Tongue (tissue), 2 donors: ENCODE data around the gene NR1D1. TPM values are rescaled to one million over a fixed set of nuclear protein-coding genes. Genes with fewer than 3 reads are reported as not detected.

Experiments
- DNase-seq: peaks from one replicate; pipeline ENCODE4 v3.0.0-alpha.2; 2015
- total RNA-seq: library from RNA; depleted of rRNA; stranded (reverse); fragments of >200 nt; gene quantifications from one replicate; pipeline ENCODE4 v1.2.3, GENCODE V29; 2014

NR1D1 gene
- total RNA-seq, 1 donor from 2014 or later: 2.4 TPM

DNA sequence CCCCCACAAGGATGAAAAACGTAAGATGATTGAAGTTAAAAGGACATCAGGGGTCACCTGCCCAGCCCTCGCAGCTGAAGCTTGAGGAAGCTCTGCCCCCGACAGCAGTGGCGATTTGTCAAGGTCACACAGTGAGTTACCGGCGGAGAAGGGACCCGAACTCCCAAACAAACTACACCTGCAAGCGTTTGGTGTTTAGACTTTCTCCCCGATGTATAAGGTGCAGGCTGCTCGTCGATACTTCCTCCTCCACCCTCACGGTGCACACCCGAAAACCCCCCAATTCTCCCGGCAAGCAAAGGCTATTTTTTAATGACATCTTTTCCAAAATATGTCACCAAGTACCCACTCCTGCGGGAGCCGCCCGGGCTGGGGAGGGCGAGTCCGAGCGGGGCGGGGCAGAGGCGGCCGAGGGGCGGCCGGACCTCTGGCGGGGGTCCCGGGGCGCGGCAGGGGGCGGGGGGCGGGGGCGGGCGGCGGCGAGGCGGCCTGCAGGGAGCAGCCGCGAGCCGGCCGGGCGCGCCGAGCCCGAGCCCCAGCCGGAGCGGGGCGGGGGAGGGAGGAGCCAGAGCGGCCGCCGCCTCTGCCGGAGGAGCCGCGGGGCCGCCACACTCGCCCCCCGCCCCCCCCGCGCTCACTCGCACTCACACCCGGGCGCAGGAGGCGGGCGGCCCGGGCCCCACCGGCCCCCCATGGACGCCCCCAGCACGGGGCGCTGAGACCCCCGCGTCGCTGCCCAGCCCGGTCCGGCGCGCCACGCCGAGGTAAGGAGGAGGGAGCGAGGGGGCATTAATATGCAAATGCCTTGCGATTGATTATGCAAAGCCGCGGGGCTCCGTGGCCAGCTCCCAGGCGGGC is 37.8 kb downstream of the NR1D1 start, which contains the start of gene THRA:
TSS of gene THRA (plus strand) at position 637 of the 858 bp plus-strand sequence. CDS start 11,524 bp downstream, outside the sequence.
- peak; percentile 85 for DNase-seq

DNA sequence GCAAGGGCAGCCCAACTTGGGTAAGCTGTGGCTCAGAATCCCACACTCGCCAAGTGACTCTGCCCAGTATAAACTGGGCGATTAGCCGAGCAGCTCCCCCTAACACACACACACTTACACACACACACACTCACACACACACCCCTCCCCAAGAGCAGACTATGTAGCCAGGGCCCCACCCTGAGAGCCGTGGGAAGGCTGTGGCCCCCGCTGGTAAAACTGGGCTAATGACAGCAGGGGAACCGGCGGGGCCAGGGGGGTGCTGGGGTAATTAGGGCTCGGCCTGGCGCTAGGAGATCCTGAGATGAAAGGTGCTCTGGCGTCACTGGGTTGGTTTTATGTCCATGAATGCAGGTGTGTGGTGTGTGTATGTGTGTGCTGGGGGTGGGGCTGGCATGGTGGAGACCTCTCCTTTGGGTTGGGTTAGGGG is 38.8 kb downstream of the NR1D1 start:
- DNase-seq: no peak

DNA sequence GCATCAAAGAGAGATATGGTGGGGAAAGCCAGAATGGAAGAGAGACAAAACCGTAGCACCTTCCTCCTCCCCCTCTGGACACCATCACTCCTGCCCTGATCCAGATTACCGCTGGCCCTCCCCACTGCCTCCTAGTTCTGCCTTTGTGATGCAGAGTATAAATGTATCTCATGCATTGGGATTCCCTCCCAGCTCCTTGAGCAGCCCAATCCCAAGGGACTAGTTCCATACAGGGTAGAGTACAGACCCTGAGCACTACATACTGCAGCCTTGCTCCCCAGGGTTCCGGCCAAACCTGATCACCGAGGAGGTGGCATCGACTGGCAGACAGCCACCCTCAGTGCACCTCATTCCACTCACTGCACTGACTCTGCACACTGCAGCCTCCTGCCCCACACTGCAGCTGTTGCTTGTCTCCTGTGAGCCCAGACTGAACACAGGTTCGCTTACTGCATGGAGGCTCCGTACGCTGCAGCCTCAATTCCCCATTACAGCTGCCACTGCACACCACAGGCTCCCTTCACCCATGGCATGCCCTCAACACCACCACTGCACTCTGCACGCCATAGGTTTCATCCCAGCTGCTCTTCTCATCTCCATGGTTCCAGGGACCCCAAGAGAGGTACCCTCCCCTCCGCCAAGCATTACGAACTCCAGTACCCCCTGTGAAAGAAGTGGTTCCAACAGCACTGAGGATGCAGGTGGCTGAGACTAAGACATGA is 39.3 kb downstream of the NR1D1 start:
- DNase-seq: no peak

DNA sequence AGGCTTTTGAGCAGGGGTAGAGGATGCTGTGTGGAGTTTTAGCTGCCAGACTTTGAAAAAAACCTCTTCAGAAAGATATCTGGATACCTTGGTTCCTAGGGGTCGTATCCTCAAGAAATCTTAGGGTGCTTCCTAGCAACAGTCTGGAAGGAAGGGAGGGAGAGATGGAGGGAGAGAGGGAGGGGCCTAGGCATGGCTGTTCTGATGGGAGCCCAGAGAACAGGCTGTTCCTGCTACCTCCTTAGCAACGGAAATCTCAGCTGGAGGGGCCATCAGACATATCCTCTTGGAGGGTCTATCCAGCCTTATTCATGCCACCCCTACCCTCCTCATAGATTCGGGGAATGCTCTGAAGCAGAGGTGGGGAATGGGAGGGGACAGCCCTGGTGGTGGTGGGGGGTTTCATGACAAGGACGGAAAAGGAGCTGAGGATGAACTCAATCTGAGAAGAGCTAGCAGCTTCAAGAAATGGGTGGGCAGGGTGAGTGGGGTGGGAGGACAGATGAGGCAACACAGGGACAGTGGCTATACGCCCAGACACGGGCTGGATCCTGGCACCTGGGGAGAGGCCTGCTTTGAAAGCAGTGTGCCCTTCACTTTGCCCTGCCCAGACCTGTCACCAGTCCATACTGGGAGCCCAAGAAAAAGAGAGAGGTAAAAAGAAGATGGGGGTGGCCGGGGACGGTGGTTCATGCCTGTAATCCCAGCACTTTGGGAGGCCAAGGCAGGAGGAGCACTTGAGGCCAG is 40.5 kb downstream of the NR1D1 start:
- no peak for DNase-seq

DNA sequence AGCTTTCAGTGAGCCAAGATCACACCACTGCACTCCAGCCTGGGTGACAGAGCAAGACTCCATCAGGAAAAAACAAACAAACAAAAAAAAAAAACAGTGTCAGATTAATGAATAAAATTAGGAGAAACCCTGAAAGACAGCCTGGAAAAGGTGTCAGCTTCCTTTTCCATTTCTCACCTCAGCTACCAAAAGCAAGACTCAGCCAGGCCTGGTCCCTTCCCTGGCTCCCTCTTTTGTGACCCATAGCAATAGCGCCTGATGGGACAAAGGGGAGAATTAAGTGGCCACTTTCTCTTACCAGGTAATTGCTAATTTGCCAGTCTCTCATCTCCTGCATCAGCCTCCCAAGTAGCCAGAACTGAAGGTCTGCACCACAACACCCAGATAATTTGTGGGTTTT is 41.5 kb downstream of the NR1D1 start:
- no peak for DNase-seq

DNA sequence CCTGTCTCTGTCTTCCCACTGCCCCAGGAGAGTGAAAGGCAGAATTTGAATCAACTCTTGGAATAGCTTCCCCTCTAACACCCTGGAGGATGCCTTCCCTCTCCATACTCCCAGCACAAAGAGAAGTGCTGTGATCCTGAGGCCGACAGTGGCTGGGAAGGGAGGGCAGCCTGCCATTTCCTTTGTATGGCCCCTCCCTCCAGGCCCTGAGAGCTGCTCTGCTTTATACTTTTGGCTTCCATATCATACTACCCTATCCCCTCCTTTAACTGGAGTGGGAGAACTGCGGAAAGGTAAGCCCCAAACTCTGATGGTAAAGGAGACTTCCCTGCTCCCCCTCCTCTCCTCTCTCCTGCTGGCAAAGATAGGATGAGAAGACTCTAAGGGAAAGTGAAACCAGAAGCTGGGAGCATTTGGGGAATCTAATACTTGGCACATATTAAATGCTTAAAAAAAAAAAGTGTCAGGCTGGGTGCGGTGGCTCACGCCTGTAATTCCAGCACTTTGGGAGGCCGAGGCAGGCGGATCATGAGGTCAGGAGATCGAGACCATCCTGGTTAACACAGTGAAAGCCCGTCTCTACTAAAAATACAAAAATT is 42.1 kb downstream of the NR1D1 start:
- no peak for DNase-seq

DNA sequence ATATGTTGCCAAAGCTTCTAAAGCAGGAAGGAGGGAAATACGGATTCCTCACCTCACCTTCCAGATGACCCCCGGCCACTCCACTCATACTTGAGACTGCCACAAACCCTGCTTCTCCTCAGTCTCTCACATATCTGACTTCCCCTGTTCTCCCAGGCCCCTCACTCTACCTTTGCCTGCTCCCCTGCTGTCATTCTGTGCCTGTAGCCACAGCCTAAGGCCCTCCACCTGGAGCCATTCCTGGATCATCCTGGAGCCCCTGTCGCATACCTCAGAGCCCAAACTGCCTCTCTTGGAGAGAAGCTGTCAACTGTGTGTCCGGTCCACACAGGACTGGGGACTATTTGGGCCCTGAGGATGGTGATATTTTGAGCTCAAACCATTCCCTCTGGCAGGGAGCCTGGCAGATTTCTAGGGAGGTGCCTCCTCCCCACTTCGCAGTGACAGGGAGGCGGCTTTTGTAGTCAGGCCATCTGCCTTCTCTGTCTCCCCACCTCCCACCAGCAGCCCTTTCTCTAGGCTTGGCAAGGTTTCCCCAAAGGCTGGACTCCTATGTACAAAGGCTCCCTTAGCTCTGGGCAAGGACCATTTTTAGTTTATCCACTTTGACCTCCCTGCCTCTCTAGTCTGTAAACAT is 43.9 kb downstream of the NR1D1 start:
- DNase-seq: no peak

Other genes starting within 250 kb of the NR1D1 start
- 0.51 TPM for gene IKZF3, start 236.3 kb downstream of the NR1D1 start, total RNA-seq
- gene ZPBP2, start 232.4 kb downstream of the NR1D1 start, total RNA-seq: not detected
- 8.2 TPM for gene GSDMB, start 182.0 kb downstream of the NR1D1 start, total RNA-seq
- 38.1 TPM for gene ORMDL3, start 173.0 kb downstream of the NR1D1 start, total RNA-seq
- not detected for gene LRRC3C, start 172.9 kb downstream of the NR1D1 start, total RNA-seq
- gene GSDMA, start 137.6 kb downstream of the NR1D1 start, total RNA-seq: not detected
- gene PSMD3, start 119.8 kb downstream of the NR1D1 start, total RNA-seq: 65.9 TPM
- gene CSF3, start 85.1 kb downstream of the NR1D1 start, total RNA-seq: not detected
- gene MED24, start 46.2 kb downstream of the NR1D1 start, total RNA-seq: 66.0 TPM
- 63.7 TPM for gene THRA, start 37.6 kb downstream of the NR1D1 start, total RNA-seq
- 70.4 TPM for gene MSL1, start 21.4 kb upstream of the NR1D1 start, total RNA-seq
- 47.2 TPM for gene CASC3, start 39.9 kb upstream of the NR1D1 start, total RNA-seq
- 48.0 TPM for gene RAPGEFL1, start 76.9 kb upstream of the NR1D1 start, total RNA-seq
- 6.9 TPM for gene WIPF2, start 118.7 kb upstream of the NR1D1 start, total RNA-seq
- gene CDC6, start 187.3 kb upstream of the NR1D1 start, total RNA-seq: 4.4 TPM
- 33.3 TPM for gene RARA, start 208.6 kb upstream of the NR1D1 start, total RNA-seq